Measurements from ENCODE around the gene POGK. TPM values are rescaled to one million over a fixed set of nuclear protein-coding genes. Genes with fewer than 3 reads are reported as not detected.

The POGK gene
- total RNA-seq, 4 donors from 2014 or later, result 25.5 to 29.3 (median 27.0) TPM

- TF ChIP-seq, protein P1, sequence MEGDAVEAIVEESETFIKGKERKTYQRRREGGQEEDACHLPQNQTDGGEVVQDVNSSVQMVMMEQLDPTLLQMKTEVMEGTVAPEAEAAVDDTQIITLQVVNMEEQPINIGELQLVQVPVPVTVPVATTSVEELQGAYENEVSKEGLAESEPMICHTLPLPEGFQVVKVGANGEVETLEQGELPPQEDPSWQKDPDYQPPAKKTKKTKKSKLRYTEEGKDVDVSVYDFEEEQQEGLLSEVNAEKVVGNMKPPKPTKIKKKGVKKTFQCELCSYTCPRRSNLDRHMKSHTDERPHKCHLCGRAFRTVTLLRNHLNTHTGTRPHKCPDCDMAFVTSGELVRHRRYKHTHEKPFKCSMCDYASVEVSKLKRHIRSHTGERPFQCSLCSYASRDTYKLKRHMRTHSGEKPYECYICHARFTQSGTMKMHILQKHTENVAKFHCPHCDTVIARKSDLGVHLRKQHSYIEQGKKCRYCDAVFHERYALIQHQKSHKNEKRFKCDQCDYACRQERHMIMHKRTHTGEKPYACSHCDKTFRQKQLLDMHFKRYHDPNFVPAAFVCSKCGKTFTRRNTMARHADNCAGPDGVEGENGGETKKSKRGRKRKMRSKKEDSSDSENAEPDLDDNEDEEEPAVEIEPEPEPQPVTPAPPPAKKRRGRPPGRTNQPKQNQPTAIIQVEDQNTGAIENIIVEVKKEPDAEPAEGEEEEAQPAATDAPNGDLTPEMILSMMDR (IDR thresholded peaks at IDR 0.05; ENCODE audit: low read depth), result no peak
These were observed 66.6 kb downstream of the POGK start for GRCh38 chr1:166905900-166906299.

Other genes starting within 250 kb of the POGK start
- 1 to 10 TPM; 5.5 to 7.9 (median 6.3) TPM for gene TADA1, start 36.8 kb downstream of the POGK start, total RNA-seq
- under 1 TPM in 1 of 4 donors, not detected in 3; under 0.01 TPM for gene ILDR2, start 136.1 kb downstream of the POGK start, total RNA-seq
- gene MAEL, start 149.8 kb downstream of the POGK start, total RNA-seq, result under 1 TPM in 1 of 4 donors, not detected in 3; 0.33 TPM